ENCODE results near the gene AGMO. TPM values are rescaled to one million over a fixed set of nuclear protein-coding genes. Genes with fewer than 3 reads are reported as not detected.

The AGMO gene
- total RNA-seq, 1 experiment from 2014 or later = 0.77 TPM

- TF ChIP-seq, protein P1, sequence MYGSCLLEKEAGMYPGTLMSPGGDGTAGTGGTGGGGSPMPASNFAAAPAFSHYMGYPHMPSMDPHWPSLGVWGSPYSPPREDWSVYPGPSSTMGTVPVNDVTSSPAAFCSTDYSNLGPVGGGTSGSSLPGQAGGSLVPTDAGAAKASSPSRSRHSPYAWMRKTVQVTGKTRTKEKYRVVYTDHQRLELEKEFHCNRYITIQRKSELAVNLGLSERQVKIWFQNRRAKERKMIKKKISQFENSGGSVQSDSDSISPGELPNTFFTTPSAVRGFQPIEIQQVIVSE (CRISPR knock-in tag; IDR thresholded peaks at IDR 0.05; ENCODE audit: borderline replicate concordance) = no peak
- no peak for TF ChIP-seq SMAD4 (CRISPR knock-in tag; IDR thresholded peaks at IDR 0.05)
- TF ChIP-seq CBFB (CRISPR knock-in tag; IDR thresholded peaks at IDR 0.05; ENCODE audit: low read depth) = no peak
- TF ChIP-seq AR (CRISPR knock-in tag; IDR thresholded peaks at IDR 0.05) = no peak
- no peak for TF ChIP-seq ZNF671 (CRISPR knock-in tag; IDR thresholded peaks at IDR 0.05)
- no peak for TF ChIP-seq TCF7 (CRISPR knock-in tag; IDR thresholded peaks at IDR 0.05; ENCODE audit: low read depth)
- TF ChIP-seq ZNF416 (CRISPR knock-in tag; IDR thresholded peaks at IDR 0.05) = no peak
- TF ChIP-seq FOXP4 (CRISPR knock-in tag; IDR thresholded peaks at IDR 0.05) = no peak
These were observed 130.9 kb downstream of the AGMO start (continued) for GRCh38 chr7:15430911-15431310.

DNA sequence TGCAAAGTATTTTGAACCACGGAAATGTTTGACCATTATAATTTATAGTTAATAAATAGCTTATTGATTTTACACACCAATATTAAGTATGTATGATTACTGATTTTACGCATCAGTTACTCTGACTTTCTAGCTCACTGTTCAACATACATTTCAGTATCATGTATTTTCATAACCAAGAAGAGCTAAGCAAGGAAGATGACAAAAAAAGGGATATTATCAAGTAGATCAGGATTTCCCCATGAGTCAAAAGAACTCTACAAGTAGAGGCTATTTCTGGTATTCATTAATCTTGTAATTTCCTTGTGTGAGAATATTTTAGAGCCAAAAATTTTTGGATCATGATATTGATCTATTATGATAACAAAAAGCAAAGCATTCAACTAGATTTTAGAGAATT, 131.6 kb downstream of the AGMO start:
- DNase-seq (ENCODE audit: low spot score) (no peak), ATAC-seq (no peak)
- no peaks in the 10 kb centered on the region for H3K27me3 Mint-ChIP-seq (ENCODE audit: low read depth)
- CTCF ChIA-PET = no interaction called here
- H3K9me3 Mint-ChIP-seq = no peaks in the 10 kb centered on the region
- no peak overlapping the region for H3K4me3 Mint-ChIP-seq
- POLR2A ChIA-PET = no interaction called here
- H3K4me1 Mint-ChIP-seq = no peaks in the 10 kb centered on the region
- TF ChIP-seq ZNF396 (CRISPR knock-in tag; IDR thresholded peaks at IDR 0.05; ENCODE audit: borderline replicate concordance) = no peak
- TF ChIP-seq JUN (CRISPR knock-in tag; IDR thresholded peaks at IDR 0.05) = no peak
- TF ChIP-seq TEAD4 (CRISPR knock-in tag; IDR thresholded peaks at IDR 0.05) = no peak
- TF ChIP-seq, protein P2, sequence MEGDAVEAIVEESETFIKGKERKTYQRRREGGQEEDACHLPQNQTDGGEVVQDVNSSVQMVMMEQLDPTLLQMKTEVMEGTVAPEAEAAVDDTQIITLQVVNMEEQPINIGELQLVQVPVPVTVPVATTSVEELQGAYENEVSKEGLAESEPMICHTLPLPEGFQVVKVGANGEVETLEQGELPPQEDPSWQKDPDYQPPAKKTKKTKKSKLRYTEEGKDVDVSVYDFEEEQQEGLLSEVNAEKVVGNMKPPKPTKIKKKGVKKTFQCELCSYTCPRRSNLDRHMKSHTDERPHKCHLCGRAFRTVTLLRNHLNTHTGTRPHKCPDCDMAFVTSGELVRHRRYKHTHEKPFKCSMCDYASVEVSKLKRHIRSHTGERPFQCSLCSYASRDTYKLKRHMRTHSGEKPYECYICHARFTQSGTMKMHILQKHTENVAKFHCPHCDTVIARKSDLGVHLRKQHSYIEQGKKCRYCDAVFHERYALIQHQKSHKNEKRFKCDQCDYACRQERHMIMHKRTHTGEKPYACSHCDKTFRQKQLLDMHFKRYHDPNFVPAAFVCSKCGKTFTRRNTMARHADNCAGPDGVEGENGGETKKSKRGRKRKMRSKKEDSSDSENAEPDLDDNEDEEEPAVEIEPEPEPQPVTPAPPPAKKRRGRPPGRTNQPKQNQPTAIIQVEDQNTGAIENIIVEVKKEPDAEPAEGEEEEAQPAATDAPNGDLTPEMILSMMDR (IDR thresholded peaks at IDR 0.05) = no peak
- TF ChIP-seq GABPB1 (CRISPR knock-in tag; IDR thresholded peaks at IDR 0.05) = no peak
- TF ChIP-seq FOXK1 (CRISPR knock-in tag; IDR thresholded peaks at IDR 0.05) = no peak
- no peak for TF ChIP-seq ATF6 (CRISPR knock-in tag; IDR thresholded peaks at IDR 0.05)
- TF ChIP-seq ZNF512 (CRISPR knock-in tag; IDR thresholded peaks at IDR 0.05; ENCODE audit: borderline replicate concordance) = no peak
- no peak for TF ChIP-seq IRF1 (CRISPR knock-in tag; IDR thresholded peaks at IDR 0.05)
- TF ChIP-seq ZNF219 (CRISPR knock-in tag; IDR thresholded peaks at IDR 0.05; ENCODE audit: borderline replicate concordance) = no peak
- TF ChIP-seq NR2C2 (CRISPR knock-in tag; IDR thresholded peaks at IDR 0.05) = no peak
- no peak for TF ChIP-seq PRDM15 (CRISPR knock-in tag; IDR thresholded peaks at IDR 0.05)
- no peak for TF ChIP-seq NFE2L1 (CRISPR knock-in tag; IDR thresholded peaks at IDR 0.05)
- H3K27ac Mint-ChIP-seq = no peak overlapping the region
- H3K36me3 Mint-ChIP-seq = no peaks in the 10 kb centered on the region
